ENCODE results near the gene SLC25A13. TPM values are rescaled to one million over a fixed set of nuclear protein-coding genes. Genes with fewer than 3 reads are reported as not detected.
A peak's percentile ranks its signal among the peaks of the same experiment; 100 is the strongest.
"Not testable (repeated sequence)": the region's sequence is repeated elsewhere in the genome, so short reads cannot be mapped to it uniquely, and the experiment has no call there.

Gene SLC25A13, protein sequence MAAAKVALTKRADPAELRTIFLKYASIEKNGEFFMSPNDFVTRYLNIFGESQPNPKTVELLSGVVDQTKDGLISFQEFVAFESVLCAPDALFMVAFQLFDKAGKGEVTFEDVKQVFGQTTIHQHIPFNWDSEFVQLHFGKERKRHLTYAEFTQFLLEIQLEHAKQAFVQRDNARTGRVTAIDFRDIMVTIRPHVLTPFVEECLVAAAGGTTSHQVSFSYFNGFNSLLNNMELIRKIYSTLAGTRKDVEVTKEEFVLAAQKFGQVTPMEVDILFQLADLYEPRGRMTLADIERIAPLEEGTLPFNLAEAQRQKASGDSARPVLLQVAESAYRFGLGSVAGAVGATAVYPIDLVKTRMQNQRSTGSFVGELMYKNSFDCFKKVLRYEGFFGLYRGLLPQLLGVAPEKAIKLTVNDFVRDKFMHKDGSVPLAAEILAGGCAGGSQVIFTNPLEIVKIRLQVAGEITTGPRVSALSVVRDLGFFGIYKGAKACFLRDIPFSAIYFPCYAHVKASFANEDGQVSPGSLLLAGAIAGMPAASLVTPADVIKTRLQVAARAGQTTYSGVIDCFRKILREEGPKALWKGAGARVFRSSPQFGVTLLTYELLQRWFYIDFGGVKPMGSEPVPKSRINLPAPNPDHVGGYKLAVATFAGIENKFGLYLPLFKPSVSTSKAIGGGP
- total RNA-seq = 10 to 100 TPM; 35.4 to 49.1 TPM
- 13.2 TPM for polyA plus RNA-seq (ENCODE audit: insufficient read depth, low read depth, low replicate concordance)
- long read RNA-seq, donor 1, transcript SLC25A13-201 (18 exons, 3,136 nt) = major isoform, 7 of 7 reads
- long read RNA-seq, donor 1, partial matches to known transcripts = 0 of 7 reads
- long read RNA-seq, donor 1, other reads (novel, unspliced or antisense) = 0 of 7 reads
- long read RNA-seq, donor 2, transcript SLC25A13-201 (18 exons, 3,136 nt) = major isoform, 8 of 8 reads
- long read RNA-seq, donor 2, partial matches to known transcripts = 0 of 8 reads
- long read RNA-seq, donor 2, other reads (novel, unspliced or antisense) = 0 of 8 reads

DNA sequence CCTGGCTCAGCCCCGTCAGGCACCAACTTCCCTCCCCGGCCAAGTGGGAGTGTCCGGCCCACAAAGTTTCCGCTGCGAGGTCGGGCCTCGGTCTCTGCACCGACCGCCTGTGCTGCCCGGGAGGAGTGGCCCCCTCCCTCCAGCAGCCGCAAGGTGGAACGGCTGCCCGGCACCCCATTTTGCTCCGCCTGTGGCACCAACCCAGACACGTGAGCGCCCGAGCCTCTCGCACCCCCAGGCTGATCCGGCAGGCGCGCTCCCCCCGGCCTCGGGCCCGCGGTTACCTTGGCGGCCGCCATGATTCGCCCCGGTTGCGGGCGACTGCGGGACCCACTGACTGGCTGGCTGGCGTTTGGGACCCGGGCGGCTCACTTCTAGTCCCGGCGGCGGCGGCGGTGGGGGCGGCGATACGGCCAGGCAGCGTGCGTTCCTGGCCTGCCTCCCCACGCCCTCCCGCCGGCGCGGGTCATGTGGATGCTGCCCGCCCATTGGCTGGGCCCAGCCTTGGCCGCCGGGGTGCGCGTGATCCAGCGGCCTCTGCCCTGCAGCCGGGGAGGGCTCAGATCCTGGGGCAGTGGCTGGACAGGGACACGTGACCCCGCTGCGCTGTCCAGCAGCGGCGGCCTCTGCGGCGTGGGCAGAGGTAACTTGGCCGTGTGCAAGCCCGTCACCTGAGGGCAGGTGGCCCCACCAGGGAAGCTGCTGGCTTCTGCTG, at the start of gene SLC25A13:
TSS of gene SLC25A13 (minus strand) at position 441 of the 715 bp plus-strand sequence. CDS start at position 299, 142 bp downstream.
- TF ChIP-seq, protein P1, sequence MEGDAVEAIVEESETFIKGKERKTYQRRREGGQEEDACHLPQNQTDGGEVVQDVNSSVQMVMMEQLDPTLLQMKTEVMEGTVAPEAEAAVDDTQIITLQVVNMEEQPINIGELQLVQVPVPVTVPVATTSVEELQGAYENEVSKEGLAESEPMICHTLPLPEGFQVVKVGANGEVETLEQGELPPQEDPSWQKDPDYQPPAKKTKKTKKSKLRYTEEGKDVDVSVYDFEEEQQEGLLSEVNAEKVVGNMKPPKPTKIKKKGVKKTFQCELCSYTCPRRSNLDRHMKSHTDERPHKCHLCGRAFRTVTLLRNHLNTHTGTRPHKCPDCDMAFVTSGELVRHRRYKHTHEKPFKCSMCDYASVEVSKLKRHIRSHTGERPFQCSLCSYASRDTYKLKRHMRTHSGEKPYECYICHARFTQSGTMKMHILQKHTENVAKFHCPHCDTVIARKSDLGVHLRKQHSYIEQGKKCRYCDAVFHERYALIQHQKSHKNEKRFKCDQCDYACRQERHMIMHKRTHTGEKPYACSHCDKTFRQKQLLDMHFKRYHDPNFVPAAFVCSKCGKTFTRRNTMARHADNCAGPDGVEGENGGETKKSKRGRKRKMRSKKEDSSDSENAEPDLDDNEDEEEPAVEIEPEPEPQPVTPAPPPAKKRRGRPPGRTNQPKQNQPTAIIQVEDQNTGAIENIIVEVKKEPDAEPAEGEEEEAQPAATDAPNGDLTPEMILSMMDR (IDR thresholded peaks at IDR 0.05) = no peak
- TF ChIP-seq POLR2A (IDR thresholded peaks at IDR 0.05) = no peak
- DNase-seq = peak; percentile 95
- Histone ChIP-seq H3K27me3 (no peaks in the 10 kb centered on the region), H3K36me3 (ENCODE audit: low read depth, missing control alignments) (no peaks in the 10 kb centered on the region), H3K27ac (peak within 1 kb of the TSS; percentile 96 to 98), H3K4me1 (peaks cover 12% of the 10 kb centered on the region), H3K4me3 (peak within 1 kb of the TSS; percentile 95 to 98), H3K9me3 (no peaks in the 10 kb centered on the region)
- intact Hi-C loops (cut with DNase I; ENCODE audit: low total_unique reads) = no loop called here
- 0 to 1% methylated on average over 2 to 53 of the region's 66 CpGs for WGBS, 2 donors

GRCh38 chr7:96365916-96366315, 44.0 kb upstream of the SLC25A13 start:
- intact Hi-C loops (cut with DNase I; ENCODE audit: low total_unique reads); H3K36me3 ChIP-seq (ENCODE audit: low read depth, missing control alignments); H3K4me3 ChIP-seq; H3K27ac ChIP-seq; H3K27me3 ChIP-seq; H3K9me3 ChIP-seq; DNase-seq; H3K4me1 ChIP-seq: not testable (repeated sequence)
- 94 to 98% methylated on average over 2 of the region's 2 CpGs for WGBS, 2 donors

DNA sequence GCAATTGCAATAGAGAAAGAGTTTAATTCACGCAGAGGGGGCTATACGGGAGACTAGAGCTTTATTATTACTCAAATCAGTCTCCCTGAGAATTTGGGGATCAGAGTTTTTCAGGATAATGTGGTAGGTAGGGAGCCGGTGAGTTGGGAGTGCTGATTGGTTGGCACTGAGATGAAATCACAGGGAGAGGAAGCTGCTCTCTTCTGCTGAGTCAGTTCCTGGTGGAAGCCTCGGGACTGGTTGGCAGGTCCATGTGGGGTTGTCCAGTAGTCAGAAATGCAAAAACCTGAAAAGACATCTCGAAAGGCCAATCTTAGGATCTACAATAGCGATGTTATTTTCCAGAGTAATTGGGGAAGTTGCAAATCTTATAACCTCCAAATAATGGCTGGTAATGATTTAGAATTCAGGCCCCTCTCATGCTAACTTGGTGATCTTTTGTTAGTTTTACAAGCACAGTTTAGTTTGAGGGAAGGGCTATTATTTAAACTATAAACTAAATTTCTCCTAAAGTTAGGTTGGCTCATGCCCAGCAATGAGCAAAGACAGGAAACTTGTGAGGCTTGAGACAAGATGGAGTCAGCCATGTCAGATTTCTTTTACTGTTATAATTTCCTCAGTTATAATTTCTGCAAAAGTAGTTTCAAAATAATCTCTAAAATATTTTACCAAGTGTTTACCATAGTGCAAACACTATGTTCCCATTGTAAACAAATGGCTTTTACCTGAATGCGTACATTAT, 39.4 kb upstream of the SLC25A13 start:
- Histone ChIP-seq H3K4me1 (no peaks in the 10 kb centered on the region), H3K27me3 (no peaks in the 10 kb centered on the region), H3K4me3 (no peak overlapping the region), H3K9me3 (no peaks in the 10 kb centered on the region), H3K27ac (no peak overlapping the region), H3K36me3 (ENCODE audit: low read depth, missing control alignments) (no peaks in the 10 kb centered on the region)
- WGBS, 2 donors = 87 to 90% methylated on average over 7 of the region's 7 CpGs
- DNase-seq = no peak
- intact Hi-C loops (cut with DNase I; ENCODE audit: low total_unique reads) = no loop called here
- TF ChIP-seq, protein P1 (IDR thresholded peaks at IDR 0.05) = no peak
- no peak for TF ChIP-seq POLR2A (IDR thresholded peaks at IDR 0.05)

DNA sequence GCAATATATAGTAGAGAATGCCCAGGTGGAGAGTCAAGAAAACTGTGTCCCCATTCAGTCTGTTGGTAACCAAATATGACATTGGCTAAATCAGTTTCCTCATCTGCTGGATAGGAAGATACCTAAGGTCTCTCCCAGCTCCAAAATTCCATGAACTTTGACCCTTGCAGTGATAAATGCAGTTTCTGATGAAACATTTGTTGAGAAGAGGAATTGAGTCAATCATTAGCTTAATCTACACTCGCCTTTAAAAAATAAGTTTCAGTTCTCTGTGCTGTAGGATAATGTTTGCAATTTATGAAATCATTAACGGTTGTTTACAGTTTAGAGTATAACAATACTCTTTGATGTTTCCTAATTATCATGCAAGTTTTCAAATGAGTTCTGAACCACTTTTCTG, 38.0 kb upstream of the SLC25A13 start:
- no peaks in the 10 kb centered on the region for H3K4me1 ChIP-seq
- no peak overlapping the region for H3K27ac ChIP-seq
- H3K36me3 ChIP-seq (ENCODE audit: low read depth, missing control alignments) = no peaks in the 10 kb centered on the region
- WGBS, 2 donors = 84% methylated on average over 2 of the region's 2 CpGs
- DNase-seq = no peak
- no peak overlapping the region for H3K4me3 ChIP-seq
- intact Hi-C loops (cut with DNase I; ENCODE audit: low total_unique reads) = no loop called here
- H3K27me3 ChIP-seq = no peaks in the 10 kb centered on the region
- no peak for TF ChIP-seq POLR2A (IDR thresholded peaks at IDR 0.05)
- TF ChIP-seq, protein P1 (IDR thresholded peaks at IDR 0.05) = no peak
- H3K9me3 ChIP-seq = no peaks in the 10 kb centered on the region

GRCh38 chr7:96358236-96358971, 36.5 kb upstream of the SLC25A13 start:
- Histone ChIP-seq H3K4me3 (peak overlapping the region; percentile 47 to 53), H3K27ac (peak overlapping the region in 1 of 2 donors; percentile 64)
- intact Hi-C loops (cut with DNase I; ENCODE audit: low total_unique reads); H3K9me3 ChIP-seq; H3K27me3 ChIP-seq; H3K4me1 ChIP-seq; H3K36me3 ChIP-seq (ENCODE audit: low read depth, missing control alignments): not testable (repeated sequence)
- DNase-seq = peak; percentile 63
- WGBS, 2 donors = 78% methylated on average over 25 of the region's 25 CpGs

Data from testis (tissue), 5 donors.